Spleen (tissue), 11 donors: ENCODE data around the gene SPC24. TPM values are rescaled to one million over a fixed set of nuclear protein-coding genes. Genes with fewer than 3 reads are reported as not detected.

ENCODE experiments used
- DNase-seq: peaks from one replicate; pipeline ENCODE4 v3.0.0-alpha.2; 2020
- H3K27ac ChIP-seq, 8 donors: fragments of 200-600 bp; sonication (generic) in 7 of 8; 1 replicate in 4 of 8; 2 replicates in 4 of 8; pipeline versions ENCODE4 v1.5.0 to v1.8.0; 2016 to 2021; ENCODE audit warnings: inconsistent platforms in 4 of 8, mild to moderate bottlenecking in 4 of 8, moderate library complexity in 1 of 8
- H3K27me3 ChIP-seq, 7 donors: fragments of 200-600 bp; sonication (generic) in 6 of 7; replicated peaks in 1 of 7; 1 replicate in 4 of 7; 2 replicates in 3 of 7; pipeline versions ENCODE4 v1.5.0 to v1.8.0; 2016 to 2021; ENCODE audit warnings: inconsistent platforms in 3 of 7, mild to moderate bottlenecking in 1 of 7
- H3K36me3 ChIP-seq, 6 donors: fragments of 200-600 bp; sonication (generic) in 5 of 6; 1 replicate in 4 of 6; 2 replicates in 2 of 6; pipeline versions ENCODE4 v1.5.0 to v1.8.0; 2016 to 2021; ENCODE audit warnings: inconsistent platforms in 2 of 6
- H3K4me1 ChIP-seq, 6 donors: fragments of 200-600 bp; sonication (generic) in 5 of 6; 1 replicate in 3 of 6; 2 replicates in 3 of 6; pipeline versions ENCODE4 v1.5.0 to v1.8.0; 2016 to 2021; ENCODE audit warnings: inconsistent platforms in 3 of 6
- H3K4me3 ChIP-seq, 8 donors: fragments of 200-600 bp; sonication (generic) in 7 of 8; 1 replicate in 4 of 8; 2 replicates in 4 of 8; pipeline versions ENCODE4 v1.5.0 to v1.8.0; 2016 to 2021; ENCODE audit warnings: inconsistent platforms in 4 of 8, mild to moderate bottlenecking in 4 of 8, moderate library complexity in 2 of 8
- H3K9me3 ChIP-seq, 8 donors: fragments of 200-600 bp; sonication (generic) in 7 of 8; 1 replicate in 4 of 8; 2 replicates in 4 of 8; pipeline versions ENCODE4 v1.5.0 to v1.8.0; 2016 to 2021; ENCODE audit warnings: inconsistent platforms in 4 of 8
- CTCF ChIP-seq, 11 experiments: fragments of 200-600 bp in 7 of 11; fragments of 450-650 bp in 4 of 11; sonication (generic) in 4 of 11; IDR thresholded peaks in 8 of 11; conservative IDR thresholded peaks in 3 of 11; 1 replicate in 7 of 11; 2 replicates in 4 of 11; pipeline versions ENCODE4 v1.4.0 to v1.8.0; 2016 to 2021; ENCODE audit warnings: antibody characterized with exemption in 11 of 11, inconsistent platforms in 4 of 11, mild to moderate bottlenecking in 1 of 11
- POLR2A ChIP-seq, 3 donors: fragments of 450-650 bp; IDR thresholded peaks; one replicate each; pipeline ENCODE4 v1.5.1; 2017; ENCODE audit warnings: antibody characterized with exemption in 3 of 3, mild to moderate bottlenecking in 1 of 3
- POLR2AphosphoS5 ChIP-seq, 3 donors: sonication (generic); formaldehyde crosslinking; IDR thresholded peaks; one replicate each; pipeline ENCODE4 v1.5.1; 2017; ENCODE audit warnings: antibody characterized with exemption in 3 of 3
- WGBS, 5 donors: extraction: QIAGEN DNeasy Blood & Tissue Kit in 3 of 5; methylation state at CpG; one replicate each; pipeline versions ENCODE4 v1.1.5 to v1.1.7; 2013 to 2018; 5-methylcytosine and 5-hydroxymethylcytosine counted together
- intact Hi-C: fragments of 100-400 bp; cut with DNase I; formaldehyde crosslinking; loops from one replicate; pipeline ENCODE4 v1.15.0; 2023; ENCODE audit warnings: low total_unique reads
- polyA plus RNA-seq, 3 donors: library from polyadenylated mRNA; stranded (reverse); fragments of 200-250 nt; gene quantifications; one replicate each; pipeline ENCODE4 v1.2.1, GENCODE V29; 2013
- total RNA-seq, 7 donors: library from RNA; depleted of rRNA in 3 of 7; stranded (reverse); fragments of >200 nt in 3 of 7; fragmentation: NEBNext Ultra II Directional in 4 of 7; extraction: Animal tissue kit (Norgen Biotek cat#: 25700) in 4 of 7; gene quantifications; one replicate each; pipeline versions ENCODE4 v1.1.0 to v1.2.1, GENCODE V29; 2016 to 2021
- donor health status: healthy with polysubstance abuse.
- donor health status: DM: no; HTN: no; CAD: no; lungs with moderate emphysema.
- donor health status: DM: no; HTN: no; CAD: no.
- donor health status: Bipolar disorder and iron deficiency.
- donor health status: healthy.
- donor health status: DM: no; HTN: no; CAD: no.
- donor health status: DM: yes; HTN: yes; CAD: no.

Gene SPC24
- total and polyA plus RNA-seq, 10 donors: 1.7 to 9.7 (median 3.7) TPM

GRCh38 chr19:11175920-11176319 lies 20.3 kb upstream of the SPC24 start:
- H3K36me3 ChIP-seq: peaks cover 0 to 74% (median 16%) of the 10 kb centered on the region in 6 donors
- peaks cover 5 to 25% (median 15%) of the 10 kb centered on the region in 6 donors for H3K4me1 ChIP-seq
- no peak for DNase-seq
- no peaks in the 10 kb centered on the region for H3K9me3 ChIP-seq
- no peak overlapping the region for H3K27ac ChIP-seq
- no peak overlapping the region for H3K4me3 ChIP-seq
- peaks cover 0 to 16% (median 0%) of the 10 kb centered on the region in 7 donors for H3K27me3 ChIP-seq
- TF ChIP-seq POLR2AphosphoS5 (IDR thresholded peaks at IDR 0.05) (no peak), CTCF (IDR thresholded peaks at IDR 0.05 in 8 of 11, conservative IDR thresholded peaks at IDR 0.05 in 3 of 11) (no peak), POLR2A (IDR thresholded peaks at IDR 0.05) (no peak)
- 83 to 94% (median 89%) methylated on average over 5 to 7 of the region's 7 CpGs for WGBS, 5 donors
- intact Hi-C loops: no loop called here

- peaks cover 0 to 15% (median 0%) of the 10 kb centered on the region in 7 donors for H3K27me3 ChIP-seq
- intact Hi-C loops: no loop called here
- TF ChIP-seq POLR2AphosphoS5 (IDR thresholded peaks at IDR 0.05) (peak in 2 of 3 donors; percentile 23 to 28), POLR2A (IDR thresholded peaks at IDR 0.05) (no peak)
- H3K4me1 ChIP-seq: peaks cover 0 to 9% (median 1%) of the 10 kb centered on the region in 6 donors
- no peak overlapping the region for H3K4me3 ChIP-seq
- no peaks in the 10 kb centered on the region for H3K9me3 ChIP-seq
- DNase-seq: no peak
- H3K36me3 ChIP-seq: peaks cover 0 to 90% (median 16%) of the 10 kb centered on the region in 6 donors
- H3K27ac ChIP-seq: no peak overlapping the region
- 87 to 97% (median 93%) methylated on average over 21 to 27 of the region's 27 CpGs for WGBS, 5 donors
These were observed 18.8 kb upstream of the SPC24 start for GRCh38 chr19:11174336-11174735.

- intact Hi-C loops: no loop called here
- H3K27ac ChIP-seq: no peak overlapping the region
- no peaks in the 10 kb centered on the region for H3K9me3 ChIP-seq
- no peak for DNase-seq
- H3K36me3 ChIP-seq: peaks cover 0 to 95% (median 18%) of the 10 kb centered on the region in 6 donors
- TF ChIP-seq POLR2A (IDR thresholded peaks at IDR 0.05) (no peak), POLR2AphosphoS5 (IDR thresholded peaks at IDR 0.05) (no peak), CTCF (IDR thresholded peaks at IDR 0.05 in 8 of 11, conservative IDR thresholded peaks at IDR 0.05 in 3 of 11) (no peak)
- 78 to 87% (median 81%) methylated on average over 8 of the region's 8 CpGs for WGBS, 5 donors
- peaks cover 0 to 8% (median 0%) of the 10 kb centered on the region in 7 donors for H3K27me3 ChIP-seq
- no peak overlapping the region for H3K4me3 ChIP-seq
- H3K4me1 ChIP-seq: peaks cover 0 to 2% (median 0%) of the 10 kb centered on the region in 6 donors
These were observed 18.1 kb upstream of the SPC24 start for GRCh38 chr19:11173516-11174155.

- Histone ChIP-seq H3K4me3 (no peak overlapping the region), H3K27me3 (no peaks in the 10 kb centered on the region), H3K4me1 (no peaks in the 10 kb centered on the region), H3K9me3 (no peaks in the 10 kb centered on the region), H3K27ac (no peak overlapping the region), H3K36me3 (peaks cover 0 to 95% (median 18%) of the 10 kb centered on the region in 6 donors)
- no peak for TF ChIP-seq CTCF (IDR thresholded peaks at IDR 0.05 in 8 of 11, conservative IDR thresholded peaks at IDR 0.05 in 3 of 11)
- TF ChIP-seq POLR2A (IDR thresholded peaks at IDR 0.05): no peak
- no peak for TF ChIP-seq POLR2AphosphoS5 (IDR thresholded peaks at IDR 0.05)
- 88 to 96% (median 91%) methylated on average over 5 to 6 of the region's 6 CpGs for WGBS, 5 donors
- intact Hi-C loops: no loop called here
- DNase-seq: no peak
These were observed 17.0 kb upstream of the SPC24 start for GRCh38 chr19:11172576-11172975.
